GM12801 (cell line): ENCODE measurements around the gene CROCC.

ENCODE experiments used
- TF ChIP-seq, protein P1 (sequence below): IDR thresholded peaks from one replicate; pipeline ENCODE4 v1.5.1; 2011; ENCODE audit warnings: control low read depth; ENCODE audit not compliant: insufficient read length; ENCODE audit errors: extremely low read depth

The CROCC gene

DNA sequence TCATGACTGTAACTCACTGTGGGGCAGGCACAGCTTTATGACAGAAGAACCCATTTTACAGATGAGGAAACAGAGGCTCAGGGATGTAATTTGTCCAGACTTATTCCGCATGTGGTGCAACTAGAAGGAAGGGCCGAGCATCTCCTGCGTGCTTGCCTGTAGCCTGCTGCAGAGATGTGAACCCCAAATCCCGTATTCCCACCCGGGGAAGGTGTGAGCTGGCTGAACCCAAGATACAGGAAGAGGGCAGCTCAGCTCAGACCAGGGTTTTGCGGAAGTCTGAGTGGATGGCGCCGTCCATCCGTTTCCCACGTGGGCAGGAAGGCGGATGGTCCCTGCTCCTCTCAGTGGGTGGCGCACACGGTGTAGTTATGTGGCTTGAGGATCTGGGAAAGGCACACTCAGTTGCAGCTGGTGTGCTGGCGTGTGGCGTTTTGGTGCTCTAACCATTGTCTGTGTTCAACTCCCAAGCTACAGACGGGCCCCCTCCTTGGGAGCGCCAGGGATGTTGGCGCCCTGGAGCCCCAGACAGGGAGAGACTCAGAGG lies 1.2 kb downstream of the CROCC start:
- TF ChIP-seq, protein P1, sequence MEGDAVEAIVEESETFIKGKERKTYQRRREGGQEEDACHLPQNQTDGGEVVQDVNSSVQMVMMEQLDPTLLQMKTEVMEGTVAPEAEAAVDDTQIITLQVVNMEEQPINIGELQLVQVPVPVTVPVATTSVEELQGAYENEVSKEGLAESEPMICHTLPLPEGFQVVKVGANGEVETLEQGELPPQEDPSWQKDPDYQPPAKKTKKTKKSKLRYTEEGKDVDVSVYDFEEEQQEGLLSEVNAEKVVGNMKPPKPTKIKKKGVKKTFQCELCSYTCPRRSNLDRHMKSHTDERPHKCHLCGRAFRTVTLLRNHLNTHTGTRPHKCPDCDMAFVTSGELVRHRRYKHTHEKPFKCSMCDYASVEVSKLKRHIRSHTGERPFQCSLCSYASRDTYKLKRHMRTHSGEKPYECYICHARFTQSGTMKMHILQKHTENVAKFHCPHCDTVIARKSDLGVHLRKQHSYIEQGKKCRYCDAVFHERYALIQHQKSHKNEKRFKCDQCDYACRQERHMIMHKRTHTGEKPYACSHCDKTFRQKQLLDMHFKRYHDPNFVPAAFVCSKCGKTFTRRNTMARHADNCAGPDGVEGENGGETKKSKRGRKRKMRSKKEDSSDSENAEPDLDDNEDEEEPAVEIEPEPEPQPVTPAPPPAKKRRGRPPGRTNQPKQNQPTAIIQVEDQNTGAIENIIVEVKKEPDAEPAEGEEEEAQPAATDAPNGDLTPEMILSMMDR = no peak

DNA sequence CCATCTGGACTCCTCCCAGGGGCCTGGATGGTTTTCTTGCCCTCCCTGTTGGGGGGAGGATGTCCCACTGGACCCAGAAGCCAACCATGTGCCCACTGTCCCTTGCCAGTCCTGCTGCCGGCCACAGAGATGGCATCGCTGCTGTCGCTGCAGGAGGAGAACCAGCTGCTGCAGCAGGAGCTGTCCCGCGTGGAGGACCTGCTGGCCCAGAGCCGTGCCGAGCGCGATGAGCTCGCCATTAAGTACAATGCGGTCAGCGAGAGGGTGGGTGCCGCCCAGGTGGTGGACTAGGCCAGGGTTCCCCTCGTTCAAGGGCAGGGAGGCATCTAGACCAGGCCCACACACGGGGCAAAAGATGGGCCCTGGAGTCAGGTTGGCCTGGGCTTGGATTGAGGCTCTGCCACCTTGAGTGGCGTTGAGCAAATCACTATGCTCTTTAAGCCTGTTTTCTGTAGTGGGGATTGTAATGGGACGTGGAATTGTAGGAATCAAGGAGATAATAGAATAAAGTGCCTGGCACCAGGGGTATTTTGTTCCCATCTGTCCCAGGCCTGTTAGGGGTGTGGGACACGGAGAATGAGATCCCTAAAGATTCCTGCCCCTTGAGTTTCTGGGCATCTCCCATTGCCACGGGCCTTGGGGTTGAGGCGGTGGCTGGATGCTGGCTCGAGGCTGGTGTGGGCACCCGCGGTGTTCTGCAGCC lies 2.6 kb downstream of the CROCC start:
- TF ChIP-seq, protein P1 = no peak

DNA sequence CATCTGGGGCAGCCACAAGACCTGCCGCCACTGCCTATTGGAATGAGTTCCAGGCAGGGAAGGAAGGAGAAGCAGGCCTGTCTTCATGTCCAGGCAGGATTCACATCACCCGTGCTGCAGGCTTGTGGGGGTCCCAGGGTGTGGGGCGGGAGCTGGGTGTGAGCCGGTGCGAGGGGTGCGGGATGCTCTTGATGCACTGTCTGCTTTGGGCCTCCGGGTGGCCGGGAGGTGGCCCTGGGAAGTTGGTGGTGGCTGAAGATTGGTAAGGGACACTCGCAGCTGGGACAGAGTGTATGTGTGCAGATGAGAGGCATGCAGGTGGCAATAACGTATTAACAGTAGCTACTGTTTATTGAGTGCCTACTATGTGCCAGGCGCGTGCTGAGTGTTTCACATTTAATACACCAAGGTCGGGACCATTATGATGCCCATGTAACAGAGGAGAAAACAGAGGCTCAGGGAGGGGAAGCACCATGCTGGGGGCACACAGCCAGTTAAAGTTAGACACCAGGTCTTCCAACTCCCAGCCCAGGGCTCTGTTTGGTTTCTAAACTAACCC lies 3.3 kb downstream of the CROCC start:
- TF ChIP-seq, protein P1 = no peak

DNA sequence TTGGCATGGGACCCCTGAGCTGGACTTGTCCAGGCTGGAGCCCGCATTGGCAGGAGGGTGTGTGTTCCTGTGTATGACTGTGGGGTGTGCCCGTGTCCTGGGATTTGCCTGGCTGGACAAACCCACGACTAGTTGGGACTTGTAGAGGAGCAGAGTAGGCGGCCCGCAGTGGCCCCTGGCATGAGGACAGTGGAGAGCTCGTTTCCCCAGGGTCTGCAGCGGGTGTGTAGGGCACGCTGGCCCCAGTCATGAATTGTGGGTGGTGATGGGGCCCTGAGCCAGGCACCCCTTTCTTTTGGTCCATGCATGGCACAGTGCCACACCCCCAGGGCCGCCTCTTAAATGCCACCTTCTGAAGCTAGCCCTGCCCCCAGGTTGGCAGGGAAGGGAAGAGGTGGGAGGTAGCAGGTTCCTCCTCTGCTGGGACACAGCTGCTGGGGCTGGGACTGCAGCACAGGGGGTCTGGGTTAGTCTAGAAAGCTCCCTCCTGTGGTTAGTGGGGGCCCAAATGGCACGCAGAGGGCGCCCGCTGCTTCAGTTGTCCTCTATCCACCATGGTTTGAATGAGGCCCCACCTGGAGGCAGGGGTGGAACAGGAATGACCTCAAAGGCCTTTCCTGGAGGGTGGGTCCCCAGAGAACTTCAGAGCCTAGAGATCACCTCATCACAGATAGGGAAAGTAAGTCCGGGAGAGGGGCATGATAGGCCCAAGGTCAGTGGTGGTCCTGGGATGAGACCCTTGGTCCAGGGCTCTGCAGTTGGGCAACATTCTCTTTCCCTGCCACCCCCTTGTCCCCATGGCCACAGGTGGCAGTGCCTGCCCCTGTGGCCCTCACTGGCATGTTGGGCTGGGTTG lies 4.1 kb downstream of the CROCC start:
- TF ChIP-seq, protein P1 = no peak

DNA sequence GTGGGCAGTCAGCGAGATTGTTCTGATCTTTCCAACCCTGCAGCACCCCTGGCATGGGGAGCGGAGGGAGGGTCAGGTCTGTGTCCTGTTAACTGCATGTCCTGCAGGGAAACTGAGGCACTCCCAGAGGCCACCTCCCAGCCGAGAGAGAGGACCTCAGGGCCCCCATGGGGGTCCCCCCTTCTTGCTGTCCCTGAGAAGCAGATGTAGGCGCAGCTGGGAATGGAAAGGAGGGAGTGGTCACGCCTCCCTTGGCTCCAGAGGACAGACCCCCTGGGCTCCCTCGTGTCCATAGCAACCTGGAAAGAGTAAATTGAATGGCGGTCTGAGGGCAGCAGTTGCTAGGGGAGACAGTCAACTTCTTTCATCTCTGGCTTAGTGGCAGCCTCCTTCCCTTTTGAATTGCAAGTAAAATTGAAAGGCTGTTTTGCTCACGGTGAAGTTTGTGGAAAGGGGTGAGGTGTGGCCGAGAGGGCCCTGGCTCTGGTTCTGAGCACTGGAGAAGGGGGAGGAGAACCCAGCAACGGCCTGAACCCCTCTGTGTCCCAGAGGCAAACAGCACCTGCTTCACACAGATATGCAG lies 4.9 kb downstream of the CROCC start:
- TF ChIP-seq, protein P1 = no peak

DNA sequence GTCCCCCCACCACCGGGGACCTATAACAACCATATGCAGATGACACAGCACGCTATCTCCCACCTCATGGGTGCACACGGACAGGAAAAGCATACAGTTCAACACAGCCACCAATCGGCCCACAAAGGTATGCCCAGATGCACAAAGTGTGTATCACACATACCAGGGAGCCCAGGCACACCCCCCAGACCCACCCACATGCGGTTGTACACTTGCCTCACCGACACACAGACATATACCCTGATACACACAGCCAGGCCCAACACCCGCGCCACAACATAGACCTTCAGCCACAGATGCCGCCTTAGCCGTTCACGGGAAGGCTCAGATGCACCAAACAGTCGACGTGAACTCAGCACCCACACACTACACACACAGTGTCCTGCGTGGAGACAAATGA lies 5.5 kb downstream of the CROCC start:
- TF ChIP-seq, protein P1 = no peak
